Brain microvascular endothelial cell (primary cell): ENCODE data around the gene PAFAH1B2.
A peak's percentile ranks its signal among the peaks of the same experiment; 100 is the strongest.

Experiments
- DNase-seq: peaks from one replicate; pipeline ENCODE4 v3.0.0-alpha.2; 2020
- H3K27ac ChIP-seq: fragments of 250-450 bp; sonication (Bioruptor Pico); 2 replicates; pipeline ENCODE4 v1.5.1; 2020; ENCODE audit warnings: mild to moderate bottlenecking, moderate library complexity
- H3K27me3 ChIP-seq: fragments of 250-450 bp; sonication (Bioruptor Pico); replicated peaks from 2 replicates; pipeline ENCODE4 v1.5.1; 2020; ENCODE audit warnings: mild to moderate bottlenecking
- H3K36me3 ChIP-seq: fragments of 250-450 bp; sonication (Bioruptor Pico); replicated peaks from 2 replicates; pipeline ENCODE4 v1.5.1; 2020; ENCODE audit warnings: mild to moderate bottlenecking
- H3K4me3 ChIP-seq: 2 replicates; pipeline ENCODE4 v1.5.1; 2011; ENCODE audit warnings: low read depth, mild to moderate bottlenecking, control low read depth, low read length, moderate library complexity
- CTCF ChIP-seq: IDR thresholded peaks from 2 replicates; pipeline ENCODE4 v1.5.1; 2011; ENCODE audit warnings: low read depth, mild to moderate bottlenecking, moderate library complexity, low read length, control low read depth, inconsistent platforms; ENCODE audit errors: missing control alignments
- in situ Hi-C: cut with HindIII; loops from 2 replicates; pipeline ENCODE4 v1.10.0; 2017; ENCODE audit warnings: low sequenced_read_pairs, low pct_ligation_motif_present

Gene PAFAH1B2

DNA sequence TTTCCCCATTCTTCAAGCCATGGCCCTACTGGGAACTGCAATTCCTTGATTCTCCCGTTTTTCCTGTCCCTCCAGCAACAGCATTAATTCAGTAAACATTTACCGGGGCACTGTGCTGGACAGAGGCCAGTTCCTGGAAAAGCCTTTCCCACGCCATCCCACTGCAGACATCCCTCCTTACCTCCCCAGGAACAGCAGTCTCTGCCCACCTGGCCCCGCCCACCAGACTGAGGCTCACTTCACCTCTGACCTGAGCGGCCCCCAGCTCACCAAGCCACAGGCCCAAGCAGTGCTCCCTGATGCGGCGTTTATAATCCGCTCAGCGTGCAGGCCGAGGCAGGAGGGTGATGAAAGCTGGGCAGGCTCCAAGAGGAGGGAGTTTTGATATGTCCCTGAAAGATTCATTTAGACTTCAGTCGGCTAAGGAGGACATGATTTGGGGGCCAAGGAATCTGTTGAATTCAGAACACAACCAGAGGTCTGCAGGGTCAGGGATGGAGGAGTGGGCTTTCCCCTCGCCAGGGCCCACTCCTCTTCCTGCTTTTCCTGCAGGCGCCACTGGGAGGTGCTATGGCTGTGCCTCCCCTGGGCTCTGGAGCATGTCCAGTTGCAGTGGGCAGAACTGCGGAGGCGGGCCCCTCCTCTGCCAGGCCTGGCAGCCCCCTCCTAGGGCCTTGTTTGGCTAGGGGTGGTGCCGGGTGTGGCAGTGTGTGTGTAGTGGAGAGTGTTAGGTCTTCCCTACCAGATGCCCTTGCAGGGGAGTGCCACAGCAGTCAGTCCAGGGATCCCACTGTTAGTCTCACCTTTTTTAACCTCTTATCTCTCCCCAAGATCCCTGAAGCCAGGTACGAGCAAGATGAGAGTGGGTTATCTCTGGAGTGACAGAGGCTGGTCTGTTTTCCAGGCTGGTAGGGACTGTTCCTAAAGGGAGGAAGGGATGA lies 53.7 kb downstream of the PAFAH1B2 start:
- in situ Hi-C loops, result no loop called here
- Histone ChIP-seq H3K27me3 (no peaks in the 10 kb centered on the region), H3K27ac (peak overlapping the region; percentile 88), H3K4me3 (no peak overlapping the region), H3K36me3 (peaks cover 29% of the 10 kb centered on the region)
- no peak for DNase-seq
- TF ChIP-seq CTCF, result peak; percentile 75

GRCh38 chr11:117198613-117199012 lies 54.5 kb downstream of the PAFAH1B2 start:
- Histone ChIP-seq H3K36me3 (peaks cover 32% of the 10 kb centered on the region), H3K4me3 (peak overlapping the region; percentile 69), H3K27me3 (no peaks in the 10 kb centered on the region), H3K27ac (peak overlapping the region; percentile 88)
- no peak for TF ChIP-seq CTCF
- in situ Hi-C loops, result no loop called here
- no peak for DNase-seq

DNA sequence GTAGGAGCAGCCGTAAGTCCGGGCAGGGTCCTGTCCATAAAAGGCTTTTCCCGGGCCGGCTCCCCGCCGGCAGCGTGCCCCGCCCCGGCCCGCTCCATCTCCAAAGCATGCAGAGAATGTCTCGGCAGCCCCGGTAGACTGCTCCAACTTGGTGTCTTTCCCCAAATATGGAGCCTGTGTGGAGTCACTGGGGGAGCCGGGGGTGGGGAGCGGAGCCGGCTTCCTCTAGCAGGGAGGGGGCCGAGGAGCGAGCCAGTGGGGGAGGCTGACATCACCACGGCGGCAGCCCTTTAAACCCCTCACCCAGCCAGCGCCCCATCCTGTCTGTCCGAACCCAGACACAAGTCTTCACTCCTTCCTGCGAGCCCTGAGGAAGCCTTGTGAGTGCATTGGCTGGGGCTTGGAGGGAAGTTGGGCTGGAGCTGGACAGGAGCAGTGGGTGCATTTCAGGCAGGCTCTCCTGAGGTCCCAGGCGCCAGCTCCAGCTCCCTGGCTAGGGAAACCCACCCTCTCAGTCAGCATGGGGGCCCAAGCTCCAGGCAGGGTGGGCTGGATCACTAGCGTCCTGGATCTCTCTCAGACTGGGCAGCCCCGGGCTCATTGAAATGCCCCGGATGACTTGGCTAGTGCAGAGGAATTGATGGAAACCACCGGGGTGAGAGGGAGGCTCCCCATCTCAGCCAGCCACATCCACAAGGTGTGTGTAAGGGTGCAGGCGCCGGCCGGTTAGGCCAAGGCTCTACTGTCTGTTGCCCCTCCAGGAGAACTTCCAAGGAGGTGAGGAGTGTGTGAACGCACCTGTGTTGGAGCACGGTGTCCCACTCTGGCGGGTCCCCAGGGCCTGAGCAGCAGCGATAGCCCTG lies 55.2 kb downstream of the PAFAH1B2 start, which contains the start of gene TAGLN:
TAGLN (plus strand) TSS at position 318 of the 863 bp plus-strand sequence. CDS start 3,644 bp downstream, outside the sequence.
- DNase-seq, result peak; percentile 97
- peaks cover 38% of the 10 kb centered on the region for H3K36me3 ChIP-seq
- in situ Hi-C loops, result no loop called here
- peak within 1 kb of the TSS; percentile 88 for H3K27ac ChIP-seq
- peak within 1 kb of the TSS; percentile 69 for H3K4me3 ChIP-seq
- TF ChIP-seq CTCF, result no peak
- no peaks in the 10 kb centered on the region for H3K27me3 ChIP-seq

GRCh38 chr11:117199916-117200812 lies 56.1 kb downstream of the PAFAH1B2 start:
- in situ Hi-C loops, result no loop called here
- H3K27me3 ChIP-seq, result no peaks in the 10 kb centered on the region
- peak overlapping the region; percentile 69 for H3K4me3 ChIP-seq
- TF ChIP-seq CTCF, result no peak
- peaks cover 45% of the 10 kb centered on the region for H3K36me3 ChIP-seq
- no peak for DNase-seq
- H3K27ac ChIP-seq, result peak overlapping the region; percentile 88
